ENCODE measurements around the gene ARHGAP15. TPM values are rescaled to one million over a fixed set of nuclear protein-coding genes. Genes with fewer than 3 reads are reported as not detected.

Gene ARHGAP15
- total RNA-seq, 1 experiment from 2014 or later = 0.41 TPM

GRCh38 chr2:143204062-143204461, 74.8 kb downstream of the ARHGAP15 start:
- BruUV-seq (replicated peaks) = no TSS peak
- no peaks in the 10 kb centered on the region for H3K36me3 ChIP-seq (ENCODE audit: control insufficient read depth, insufficient read depth, low read length)
- no peak overlapping the region for H3K4me3 ChIP-seq (ENCODE audit: low read depth in 2 of 2, low read length in 2 of 2)
- 0 out of 2 replicates have a peak, but pooled peaks cover 2% of the 10 kb centered on the region for H3K9me3 ChIP-seq (ENCODE audit: control insufficient read depth, insufficient read depth, low read depth, low read length)
- no peaks in the 10 kb centered on the region for H3K4me1 ChIP-seq (ENCODE audit: control insufficient read depth, insufficient read depth, low read length)
- ATAC-seq (no peak), DNase-seq (ENCODE audit: low read depth, low spot score) (no peak)
- intact Hi-C loops (cut with micrococcal nuclease; ENCODE audit: unreplicated experiment) (no loop called here), in situ Hi-C loops (cut with HindIII; ENCODE audit: low pct_unique_long_range_greater_than_20kb, low sequenced_read_pairs) (no loop called here)
- H3K27ac ChIP-seq (ENCODE audit: low read length) = no peak overlapping the region
- ChIA-PET CTCF (no interaction called here), POLR2A (no interaction called here)
- H3K27me3 ChIP-seq (ENCODE audit: control insufficient read depth, insufficient read depth, low read length) = no peaks in the 10 kb centered on the region
- TF ChIP-seq SIN3A (IDR thresholded peaks at IDR 0.05; ENCODE audit: borderline replicate concordance, insufficient read depth, low read depth, low read length) (no peak), REST (IDR thresholded peaks at IDR 0.05; ENCODE audit: insufficient read depth in 1 of 2, low read depth in 2 of 2, low read length in 1 of 2) (no peak)

GRCh38 chr2:143205106-143205764, 76.0 kb downstream of the ARHGAP15 start:
- TF ChIP-seq SIN3A (IDR thresholded peaks at IDR 0.05; ENCODE audit: borderline replicate concordance, insufficient read depth, low read depth, low read length) = no peak
- TF ChIP-seq TCF7L2 (IDR thresholded peaks at IDR 0.05; ENCODE audit: low read depth, low read length) = no peak
- no peak for TF ChIP-seq REST (IDR thresholded peaks at IDR 0.05; ENCODE audit: insufficient read depth in 1 of 2, low read depth in 2 of 2, low read length in 1 of 2)
- no peak for TF ChIP-seq POLR2AphosphoS5 (IDR thresholded peaks at IDR 0.05; ENCODE audit: low read depth, low read length)
- no peak; the same call in 1 of the 2 replicates for TF ChIP-seq CTCF (IDR thresholded peaks at IDR 0.05)
- no peaks in the 10 kb centered on the region for H3K36me3 ChIP-seq (ENCODE audit: control insufficient read depth, insufficient read depth, low read length)
- no peak for ATAC-seq

More at GRCh38 chr2:143205106-143205764, 76.0 kb downstream of the ARHGAP15 start:
- ChIA-PET POLR2A (no interaction called here), CTCF (interaction anchor here (0.7 kb wide), 1 partner anchor 52 kb away, joined by 6 read pairs; no protein-coding TSS in a partner anchor)
- Histone ChIP-seq H3K9me3 (ENCODE audit: control insufficient read depth, insufficient read depth, low read depth, low read length) (0 out of 2 replicates have a peak, but pooled peaks cover 2% of the 10 kb centered on the region), H3K27ac (ENCODE audit: low read length) (no peak overlapping the region), H3K4me1 (ENCODE audit: control insufficient read depth, insufficient read depth, low read length) (no peaks in the 10 kb centered on the region), H3K4me3 (ENCODE audit: low read depth in 2 of 2, low read length in 2 of 2) (no peak overlapping the region), H3K27me3 (ENCODE audit: control insufficient read depth, insufficient read depth, low read length) (no peaks in the 10 kb centered on the region)
- no TSS peak for BruUV-seq (replicated peaks)
- intact Hi-C loops (cut with micrococcal nuclease; ENCODE audit: unreplicated experiment) (no loop called here), in situ Hi-C loops (cut with HindIII; ENCODE audit: low pct_unique_long_range_greater_than_20kb, low sequenced_read_pairs) (no loop called here)
- no peak for DNase-seq (ENCODE audit: low read depth, low spot score)
